ENCODE data around the gene LRTM1. TPM values are rescaled to one million over a fixed set of nuclear protein-coding genes. Genes with fewer than 3 reads are reported as not detected.

Gene LRTM1
- polyA plus RNA-seq, 2 of the 4 experiments (the other 2 are of a cell fraction) = not detected

DNA sequence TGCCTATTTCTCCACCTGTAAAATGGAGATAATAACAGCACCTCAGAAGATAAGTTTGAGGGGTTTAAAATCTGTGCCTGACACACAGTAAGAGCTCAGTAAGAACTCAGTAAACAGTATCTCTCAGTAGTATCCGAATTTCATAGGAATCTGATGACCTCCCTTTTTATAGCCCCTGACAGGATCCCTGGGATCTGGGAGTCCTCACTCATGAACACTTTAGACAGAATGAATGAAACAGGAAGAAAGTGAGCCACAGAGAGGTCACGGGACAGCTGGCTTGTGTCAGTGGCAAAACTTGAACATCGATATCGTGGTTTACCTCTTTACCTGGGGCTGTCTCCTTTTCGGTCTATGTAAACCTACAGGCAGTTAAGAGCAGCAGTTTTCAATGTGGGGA, 51.2 kb downstream of the LRTM1 start:
- H3K4me1 ChIP-seq = peaks cover 9% of the 10 kb centered on the region
- WGBS (ENCODE audit: missing lambda C conversion rate) = 26% methylated on average over 5 of the region's 5 CpGs
- ChIA-PET POLR2A (no interaction called here), CTCF (interaction anchor here (1.1 to 1.2 kb wide), 2 partner anchors 24 to 938 kb away, joined by 3 to 5 read pairs; no protein-coding TSS in a partner anchor)
- no peak for ATAC-seq
- H3K4me3 ChIP-seq = no peak overlapping the region
- H3K4me2 ChIP-seq = no peak overlapping the region
- H3K9me3 ChIP-seq = no peaks in the 10 kb centered on the region
- H3K27ac ChIP-seq = no peak overlapping the region; a peak in 1 of 6 replicates
- TF ChIP-seq RAD21 (conservative IDR thresholded peaks at IDR 0.05 in 1 of 2, IDR thresholded peaks at IDR 0.05 in 1 of 2) (no peak), HEYL (CRISPR knock-in tag; IDR thresholded peaks at IDR 0.05) (no peak), MAFK (IDR thresholded peaks at IDR 0.05; ENCODE audit: partially characterized antibody) (no peak), HOXB13 (CRISPR knock-in tag; IDR thresholded peaks at IDR 0.05; ENCODE audit: low read depth) (no peak), KDM1A (IDR thresholded peaks at IDR 0.05; ENCODE audit: low read depth) (no peak), PHF8 (IDR thresholded peaks at IDR 0.05; ENCODE audit: borderline replicate concordance, low read depth) (no peak), MAZ (IDR thresholded peaks at IDR 0.05; ENCODE audit: borderline replicate concordance, low read depth, low read length) (no peak), GATA3 (IDR thresholded peaks at IDR 0.05; ENCODE audit: borderline replicate concordance) (no peak), CBX8 (IDR thresholded peaks at IDR 0.05) (no peak), ZSCAN20 (CRISPR knock-in tag; IDR thresholded peaks at IDR 0.05) (no peak), CBX2 (IDR thresholded peaks at IDR 0.05; ENCODE audit: borderline replicate concordance, low read depth) (no peak), NPAS2 (CRISPR knock-in tag; IDR thresholded peaks at IDR 0.05; ENCODE audit: borderline replicate concordance) (no peak), MYC (IDR thresholded peaks at IDR 0.05; ENCODE audit: borderline replicate concordance, low read length) (no peak), FOSL2 (IDR thresholded peaks at IDR 0.05) (no peak), FOSL2 (CRISPR knock-in tag; IDR thresholded peaks at IDR 0.05) (no peak), POLR2AphosphoS2 (conservative IDR thresholded peaks at IDR 0.05; ENCODE audit: low read length) (no peak), HDAC2 (IDR thresholded peaks at IDR 0.05) (no peak)
- TF ChIP-seq, protein P1, sequence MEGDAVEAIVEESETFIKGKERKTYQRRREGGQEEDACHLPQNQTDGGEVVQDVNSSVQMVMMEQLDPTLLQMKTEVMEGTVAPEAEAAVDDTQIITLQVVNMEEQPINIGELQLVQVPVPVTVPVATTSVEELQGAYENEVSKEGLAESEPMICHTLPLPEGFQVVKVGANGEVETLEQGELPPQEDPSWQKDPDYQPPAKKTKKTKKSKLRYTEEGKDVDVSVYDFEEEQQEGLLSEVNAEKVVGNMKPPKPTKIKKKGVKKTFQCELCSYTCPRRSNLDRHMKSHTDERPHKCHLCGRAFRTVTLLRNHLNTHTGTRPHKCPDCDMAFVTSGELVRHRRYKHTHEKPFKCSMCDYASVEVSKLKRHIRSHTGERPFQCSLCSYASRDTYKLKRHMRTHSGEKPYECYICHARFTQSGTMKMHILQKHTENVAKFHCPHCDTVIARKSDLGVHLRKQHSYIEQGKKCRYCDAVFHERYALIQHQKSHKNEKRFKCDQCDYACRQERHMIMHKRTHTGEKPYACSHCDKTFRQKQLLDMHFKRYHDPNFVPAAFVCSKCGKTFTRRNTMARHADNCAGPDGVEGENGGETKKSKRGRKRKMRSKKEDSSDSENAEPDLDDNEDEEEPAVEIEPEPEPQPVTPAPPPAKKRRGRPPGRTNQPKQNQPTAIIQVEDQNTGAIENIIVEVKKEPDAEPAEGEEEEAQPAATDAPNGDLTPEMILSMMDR (IDR thresholded peaks at IDR 0.05) = no peak
- TF ChIP-seq, protein P2, sequence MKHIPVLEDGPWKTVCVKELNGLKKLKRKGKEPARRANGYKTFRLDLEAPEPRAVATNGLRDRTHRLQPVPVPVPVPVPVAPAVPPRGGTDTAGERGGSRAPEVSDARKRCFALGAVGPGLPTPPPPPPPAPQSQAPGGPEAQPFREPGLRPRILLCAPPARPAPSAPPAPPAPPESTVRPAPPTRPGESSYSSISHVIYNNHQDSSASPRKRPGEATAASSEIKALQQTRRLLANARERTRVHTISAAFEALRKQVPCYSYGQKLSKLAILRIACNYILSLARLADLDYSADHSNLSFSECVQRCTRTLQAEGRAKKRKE (CRISPR knock-in tag; IDR thresholded peaks at IDR 0.05; ENCODE audit: low read depth) = no peak
- no peak for DNase-seq (ENCODE audit: low read depth in 1 of 2, low spot score in 1 of 2)
- no peak for FAIRE-seq

DNA sequence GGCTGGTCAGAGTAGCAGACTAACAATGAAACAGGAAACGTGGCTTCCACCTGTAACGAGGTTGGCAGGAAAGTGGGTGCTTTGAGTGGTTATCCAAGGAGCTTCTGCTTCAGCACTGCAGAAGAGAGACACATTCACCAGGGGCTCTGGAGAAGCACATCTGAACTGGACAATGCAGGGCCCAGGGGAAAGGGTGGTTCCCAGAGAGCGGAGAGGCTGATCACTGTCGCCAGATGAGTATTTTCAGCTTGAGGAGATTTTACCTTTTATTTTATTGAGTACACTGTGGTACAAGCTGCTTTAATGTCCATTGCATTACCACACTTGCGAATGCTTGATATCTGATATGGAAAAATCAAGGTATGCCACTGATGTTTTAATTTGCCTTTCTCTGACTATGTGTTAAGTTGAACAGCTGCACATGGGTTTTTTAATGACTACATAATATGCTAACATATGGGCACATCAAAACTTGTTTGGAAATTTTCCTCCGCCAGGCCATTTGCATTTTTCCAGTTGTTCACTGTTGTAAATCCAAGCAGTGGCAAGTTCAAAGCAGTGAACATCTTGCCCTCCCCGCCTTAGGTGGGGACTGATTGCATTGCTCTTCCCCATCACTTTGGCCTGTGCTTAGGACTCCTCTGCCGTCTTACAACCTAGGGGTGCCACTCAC, 52.1 kb downstream of the LRTM1 start:
- Histone ChIP-seq H3K27ac (no peak overlapping the region; a peak in 1 of 6 replicates), H3K4me1 (peaks cover 3% of the 10 kb centered on the region; the same call in 2 of the 3 replicates), H3K4me2 (no peak overlapping the region), H3K9me3 (no peaks in the 10 kb centered on the region), H3K4me3 (no peak overlapping the region)
- ChIA-PET CTCF (interaction anchor here (1.1 kb wide), 1 partner anchor 42 kb away, joined by 3 read pairs; no protein-coding TSS in a partner anchor), POLR2A (no interaction called here)
- ATAC-seq (no peak), DNase-seq (ENCODE audit: low read depth in 1 of 2, low spot score in 1 of 2) (no peak), FAIRE-seq (no peak)
- WGBS (ENCODE audit: missing lambda C conversion rate) = 53% methylated on average over 8 of the region's 8 CpGs
- TF ChIP-seq, protein P3, sequence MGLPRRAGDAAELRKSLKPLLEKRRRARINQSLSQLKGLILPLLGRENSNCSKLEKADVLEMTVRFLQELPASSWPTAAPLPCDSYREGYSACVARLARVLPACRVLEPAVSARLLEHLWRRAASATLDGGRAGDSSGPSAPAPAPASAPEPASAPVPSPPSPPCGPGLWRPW (IDR thresholded peaks at IDR 0.05) = no peak
- TF ChIP-seq, protein P4, sequence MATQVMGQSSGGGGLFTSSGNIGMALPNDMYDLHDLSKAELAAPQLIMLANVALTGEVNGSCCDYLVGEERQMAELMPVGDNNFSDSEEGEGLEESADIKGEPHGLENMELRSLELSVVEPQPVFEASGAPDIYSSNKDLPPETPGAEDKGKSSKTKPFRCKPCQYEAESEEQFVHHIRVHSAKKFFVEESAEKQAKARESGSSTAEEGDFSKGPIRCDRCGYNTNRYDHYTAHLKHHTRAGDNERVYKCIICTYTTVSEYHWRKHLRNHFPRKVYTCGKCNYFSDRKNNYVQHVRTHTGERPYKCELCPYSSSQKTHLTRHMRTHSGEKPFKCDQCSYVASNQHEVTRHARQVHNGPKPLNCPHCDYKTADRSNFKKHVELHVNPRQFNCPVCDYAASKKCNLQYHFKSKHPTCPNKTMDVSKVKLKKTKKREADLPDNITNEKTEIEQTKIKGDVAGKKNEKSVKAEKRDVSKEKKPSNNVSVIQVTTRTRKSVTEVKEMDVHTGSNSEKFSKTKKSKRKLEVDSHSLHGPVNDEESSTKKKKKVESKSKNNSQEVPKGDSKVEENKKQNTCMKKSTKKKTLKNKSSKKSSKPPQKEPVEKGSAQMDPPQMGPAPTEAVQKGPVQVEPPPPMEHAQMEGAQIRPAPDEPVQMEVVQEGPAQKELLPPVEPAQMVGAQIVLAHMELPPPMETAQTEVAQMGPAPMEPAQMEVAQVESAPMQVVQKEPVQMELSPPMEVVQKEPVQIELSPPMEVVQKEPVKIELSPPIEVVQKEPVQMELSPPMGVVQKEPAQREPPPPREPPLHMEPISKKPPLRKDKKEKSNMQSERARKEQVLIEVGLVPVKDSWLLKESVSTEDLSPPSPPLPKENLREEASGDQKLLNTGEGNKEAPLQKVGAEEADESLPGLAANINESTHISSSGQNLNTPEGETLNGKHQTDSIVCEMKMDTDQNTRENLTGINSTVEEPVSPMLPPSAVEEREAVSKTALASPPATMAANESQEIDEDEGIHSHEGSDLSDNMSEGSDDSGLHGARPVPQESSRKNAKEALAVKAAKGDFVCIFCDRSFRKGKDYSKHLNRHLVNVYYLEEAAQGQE (IDR thresholded peaks at IDR 0.05) = no peak
- TF ChIP-seq NFE2L2 (conservative IDR thresholded peaks at IDR 0.05; ENCODE audit: low read length) (no peak), HEYL (CRISPR knock-in tag; IDR thresholded peaks at IDR 0.05) (no peak), HOXB5 (CRISPR knock-in tag; IDR thresholded peaks at IDR 0.05) (no peak), ZFP36 (IDR thresholded peaks at IDR 0.05; ENCODE audit: borderline replicate concordance, partially characterized antibody) (no peak), RNF2 (IDR thresholded peaks at IDR 0.05; ENCODE audit: borderline replicate concordance, low read depth) (no peak), MYC (IDR thresholded peaks at IDR 0.05; ENCODE audit: borderline replicate concordance, low read length) (no peak), CEBPB (IDR thresholded peaks at IDR 0.05) (no peak)
- TF ChIP-seq, protein P5, sequence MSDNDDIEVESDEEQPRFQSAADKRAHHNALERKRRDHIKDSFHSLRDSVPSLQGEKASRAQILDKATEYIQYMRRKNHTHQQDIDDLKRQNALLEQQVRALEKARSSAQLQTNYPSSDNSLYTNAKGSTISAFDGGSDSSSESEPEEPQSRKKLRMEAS (IDR thresholded peaks at IDR 0.05) = no peak
- TF ChIP-seq, protein P6, sequence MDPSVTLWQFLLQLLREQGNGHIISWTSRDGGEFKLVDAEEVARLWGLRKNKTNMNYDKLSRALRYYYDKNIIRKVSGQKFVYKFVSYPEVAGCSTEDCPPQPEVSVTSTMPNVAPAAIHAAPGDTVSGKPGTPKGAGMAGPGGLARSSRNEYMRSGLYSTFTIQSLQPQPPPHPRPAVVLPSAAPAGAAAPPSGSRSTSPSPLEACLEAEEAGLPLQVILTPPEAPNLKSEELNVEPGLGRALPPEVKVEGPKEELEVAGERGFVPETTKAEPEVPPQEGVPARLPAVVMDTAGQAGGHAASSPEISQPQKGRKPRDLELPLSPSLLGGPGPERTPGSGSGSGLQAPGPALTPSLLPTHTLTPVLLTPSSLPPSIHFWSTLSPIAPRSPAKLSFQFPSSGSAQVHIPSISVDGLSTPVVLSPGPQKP (IDR thresholded peaks at IDR 0.05; ENCODE audit: low read depth, low read length) = no peak

All from A549 (cell line).